PFSK-1 (cell line): ENCODE data around the gene OR52B2.

ENCODE experiments used
- FOXP2 ChIP-seq: optimal IDR thresholded peaks from 2 replicates; pipeline ENCODE3; 2011; ENCODE audit warnings: borderline replicate concordance, control low read depth, inconsistent platforms; ENCODE audit not compliant: insufficient read depth; ENCODE audit errors: extremely low read length, extremely low read depth
- POLR2AphosphoS5 ChIP-seq: IDR thresholded peaks from 2 replicates; pipeline ENCODE4 v1.6.1; 2012; ENCODE audit warnings: low read depth, mild to moderate bottlenecking, control low read depth, low read length, moderate library complexity
- REST ChIP-seq, 2 experiments: IDR thresholded peaks; 2 replicates each; pipeline versions ENCODE4 v1.6.1 to v1.8.0; 2011 to 2012; ENCODE audit warnings: low read depth in 2 of 2, low read length in 2 of 2, control low read depth in 1 of 2, inconsistent platforms in 1 of 2, mild to moderate bottlenecking in 1 of 2, moderate library complexity in 1 of 2; ENCODE audit not compliant: insufficient read depth in 1 of 2
- SIN3A ChIP-seq: IDR thresholded peaks from 2 replicates; pipeline ENCODE4 v1.6.1; 2012; ENCODE audit warnings: mild to moderate bottlenecking, low read length, moderate library complexity, borderline replicate concordance; ENCODE audit not compliant: insufficient read depth
- TAF1 ChIP-seq: IDR thresholded peaks from 2 replicates; pipeline ENCODE4 v1.6.1; 2012; ENCODE audit warnings: low read length, control low read depth, borderline replicate concordance; ENCODE audit not compliant: insufficient read depth

Gene OR52B2

GRCh38 chr11:6197466-6198200 lies 27.5 kb upstream of the OR52B2 start:
- TF ChIP-seq FOXP2: no peak

- TF ChIP-seq TAF1: no peak
- TF ChIP-seq REST (IDR thresholded peaks at IDR 0.05; ENCODE audit: insufficient read depth in 1 of 2, low read depth in 2 of 2, low read length in 2 of 2): no peak
- no peak for TF ChIP-seq SIN3A
- no peak for TF ChIP-seq POLR2AphosphoS5
- TF ChIP-seq FOXP2: no peak
These were observed 26.3 kb upstream of the OR52B2 start for GRCh38 chr11:6196396-6196795.

GRCh38 chr11:6194065-6194581 lies 24.0 kb upstream of the OR52B2 start:
- TF ChIP-seq FOXP2 (no peak), SIN3A (no peak), REST (IDR thresholded peaks at IDR 0.05; ENCODE audit: insufficient read depth in 1 of 2, low read depth in 2 of 2, low read length in 2 of 2) (no peak), POLR2AphosphoS5 (no peak), TAF1 (no peak)

GRCh38 chr11:6191742-6192141 lies 21.6 kb upstream of the OR52B2 start:
- TF ChIP-seq SIN3A (no peak), POLR2AphosphoS5 (no peak)

GRCh38 chr11:6175440-6175839 lies 5.3 kb upstream of the OR52B2 start:
- TF ChIP-seq SIN3A (no peak), POLR2AphosphoS5 (no peak), FOXP2 (no peak), TAF1 (no peak), REST (IDR thresholded peaks at IDR 0.05; ENCODE audit: insufficient read depth in 1 of 2, low read depth in 2 of 2, low read length in 2 of 2) (no peak)

GRCh38 chr11:6156628-6157359 lies 13.3 kb downstream of the OR52B2 start:
- TF ChIP-seq FOXP2 (no peak), POLR2AphosphoS5 (no peak), REST (IDR thresholded peaks at IDR 0.05; ENCODE audit: insufficient read depth in 1 of 2, low read depth in 2 of 2, low read length in 2 of 2) (no peak), TAF1 (no peak), SIN3A (no peak)
